Measurements from ENCODE around the gene LRP2.

Gene LRP2

GRCh38 chr2:169240405-169240804, 121.9 kb downstream of the LRP2 start:
- no peak for DNase-seq (ENCODE audit: low read depth in 2 of 2)

GRCh38 chr2:169237939-169238338, 124.4 kb downstream of the LRP2 start:
- DNase-seq (ENCODE audit: low read depth in 2 of 2) = no peak

GRCh38 chr2:169237286-169237685, 125.0 kb downstream of the LRP2 start:
- DNase-seq (ENCODE audit: low read depth in 2 of 2) = no peak

- DNase-seq (ENCODE audit: low read depth in 2 of 2) = no peak
Observed at GRCh38 chr2:169232551-169233154, 129.7 kb downstream of the LRP2 start.

- no peak for DNase-seq (ENCODE audit: low read depth in 2 of 2)
Observed at GRCh38 chr2:169230204-169230603, 132.1 kb downstream of the LRP2 start.

- no peak for DNase-seq (ENCODE audit: low read depth in 2 of 2)
Observed at GRCh38 chr2:169229590-169229989, 132.7 kb downstream of the LRP2 start.

- no peak for DNase-seq (ENCODE audit: low read depth in 2 of 2)
Observed at GRCh38 chr2:169225906-169226305, 136.4 kb downstream of the LRP2 start.

- DNase-seq (ENCODE audit: low read depth in 2 of 2) = no peak
Observed at GRCh38 chr2:169225233-169225750, 137.0 kb downstream of the LRP2 start.

- no peak for DNase-seq (ENCODE audit: low read depth in 2 of 2)
Observed at GRCh38 chr2:169222665-169223064, 139.7 kb downstream of the LRP2 start.

GRCh38 chr2:169221745-169222369, 140.5 kb downstream of the LRP2 start:
- DNase-seq (ENCODE audit: low read depth in 2 of 2) = no peak

GRCh38 chr2:169210917-169211316, 151.4 kb downstream of the LRP2 start:
- DNase-seq (ENCODE audit: low read depth in 2 of 2) = no peak

GRCh38 chr2:169208026-169208425, 154.3 kb downstream of the LRP2 start:
- DNase-seq (ENCODE audit: low read depth in 2 of 2) = no peak

GRCh38 chr2:169205176-169205575, 157.2 kb downstream of the LRP2 start:
- DNase-seq (ENCODE audit: low read depth in 2 of 2) = no peak

GRCh38 chr2:169203952-169204351, 158.4 kb downstream of the LRP2 start:
- no peak for DNase-seq (ENCODE audit: low read depth in 2 of 2)

GRCh38 chr2:169200756-169201155, 161.6 kb downstream of the LRP2 start:
- no peak for DNase-seq (ENCODE audit: low read depth in 2 of 2)

GRCh38 chr2:169193618-169194017, 168.7 kb downstream of the LRP2 start:
- no peak for DNase-seq (ENCODE audit: low read depth in 2 of 2)

- DNase-seq (ENCODE audit: low read depth in 2 of 2) = no peak
Observed at GRCh38 chr2:169190197-169190775, 172.0 kb downstream of the LRP2 start.

- no peak for DNase-seq (ENCODE audit: low read depth in 2 of 2)
Observed at GRCh38 chr2:169189132-169189531, 173.2 kb downstream of the LRP2 start.

- DNase-seq (ENCODE audit: low read depth in 2 of 2) = no peak
Observed at GRCh38 chr2:169185711-169186110, 176.6 kb downstream of the LRP2 start.

- DNase-seq (ENCODE audit: low read depth in 2 of 2) = no peak
Observed at GRCh38 chr2:169184074-169184473, 178.3 kb downstream of the LRP2 start.

GRCh38 chr2:169182573-169182972, 179.8 kb downstream of the LRP2 start:
- DNase-seq (ENCODE audit: low read depth in 2 of 2) = no peak

- no peak for DNase-seq (ENCODE audit: low read depth in 2 of 2)
Observed at GRCh38 chr2:169178804-169179390, 183.4 kb downstream of the LRP2 start.

GRCh38 chr2:169178364-169178763, 184.0 kb downstream of the LRP2 start:
- no peak for DNase-seq (ENCODE audit: low read depth in 2 of 2)

All from stimulated activated CD4-positive, alpha-beta T cell treated with anti-CD3 and anti-CD28 coated beads, Interleukin-1b, Interleukin-23, amount 100 ng/mL, for 1 hour (primary cell).